Ovary (tissue), 9 donors: Measurements from ENCODE around the gene MADD. TPM values are rescaled to one million over a fixed set of nuclear protein-coding genes. Genes with fewer than 3 reads are reported as not detected.

Experiments used
- DNase-seq, 5 donors: peaks; one replicate each; pipeline ENCODE4 v3.0.0-alpha.2; 2019 to 2020
- H3K27ac ChIP-seq, 2 donors: fragments of 200-600 bp; one replicate each; pipeline versions ENCODE4 v1.5.1 to v1.8.0; 2019 to 2022
- H3K27me3 ChIP-seq: fragments of 200-600 bp; one replicate; pipeline ENCODE4 v1.8.0; 2022
- H3K36me3 ChIP-seq: fragments of 200-600 bp; sonication (generic); one replicate; pipeline ENCODE4 v1.5.1; 2019
- H3K4me1 ChIP-seq: one replicate; pipeline ENCODE4 v1.8.1; 2013; ENCODE audit warnings: mild to moderate bottlenecking, moderate library complexity; ENCODE audit not compliant: insufficient read depth
- H3K4me3 ChIP-seq: fragments of 200-600 bp; sonication (generic); one replicate; pipeline ENCODE4 v1.5.1; 2017
- H3K9me3 ChIP-seq, 2 donors: fragments of 200-600 bp in 1 of 2; sonication (generic) in 1 of 2; one replicate each; pipeline versions ENCODE4 v1.5.1 to v1.8.1; 2013 to 2019; ENCODE audit warnings: mild to moderate bottlenecking in 1 of 2, moderate library complexity in 1 of 2
- EP300 ChIP-seq: sonication (generic); formaldehyde crosslinking; IDR thresholded peaks from one replicate; pipeline ENCODE4 v1.6.1; 2017; ENCODE audit warnings: antibody characterized with exemption
- POLR2A ChIP-seq: fragments of 450-650 bp; IDR thresholded peaks from one replicate; pipeline ENCODE4 v1.6.1; 2017; ENCODE audit warnings: antibody characterized with exemption, mild to moderate bottlenecking, moderate library complexity
- WGBS, 3 donors: extraction: QIAGEN DNeasy Blood & Tissue Kit in 1 of 3; methylation state at CpG; one replicate each; pipeline versions ENCODE4 v1.1.5 to v1.1.7; 2013 to 2017; 5-methylcytosine and 5-hydroxymethylcytosine counted together
- intact Hi-C, 4 donors: fragments of 100-400 bp; cut with DNase I; formaldehyde crosslinking; loops; one replicate each; pipeline versions ENCODE4 v1.11.0 to v1.15.1; 2022 to 2023
- polyA plus RNA-seq, 2 donors: library from polyadenylated mRNA; stranded (reverse); fragments of 200-250 nt in 1 of 2; fragments of 350-450 nt in 1 of 2; fragmentation: Illumina TruSeq in 1 of 2; extraction: RNeasy Lipid Tissue Mini Kit (QIAGEN cat#74804) in 1 of 2; gene quantifications; one replicate each; pipeline ENCODE4 v1.2.3, GENCODE V29; 2013 to 2014
- total RNA-seq, 7 donors: library from RNA; depleted of rRNA in 2 of 7; stranded (reverse); fragments of >200 nt in 2 of 7; fragmentation: NEBNext Ultra II Directional in 3 of 7; extraction: Animal tissue kit (Norgen Biotek cat#: 25700) in 3 of 7; gene quantifications; one replicate each; pipeline versions ENCODE4 v1.1.0 to v1.2.4, GENCODE V29; 2016 to 2023
- TF ChIP-seq, protein P1 (sequence below), 3 donors: fragments of 450-650 bp in 2 of 3; fragments of 200-600 bp in 1 of 3; IDR thresholded peaks; one replicate each; pipeline versions ENCODE4 v1.5.1 to v1.8.0; 2016 to 2022; ENCODE audit warnings: antibody characterized with exemption in 3 of 3, mild to moderate bottlenecking in 1 of 3
- donor health status: DM: no; HTN: no; CAD: no; lungs with moderate emphysema.
- donor health status: DM: no; HTN: no; CAD: no.
- donor health status: Bipolar disorder and iron deficiency.
- donor health status: DM: yes; HTN: yes; CAD: no.
- donor health status: DM: no; HTN: no; CAD: no.
- donor health status: DM: yes; HTN: yes; CAD: no.

MADD gene
- total and polyA plus RNA-seq, 9 donors, result 20.3 to 53.5 (median 35.4) TPM

DNA sequence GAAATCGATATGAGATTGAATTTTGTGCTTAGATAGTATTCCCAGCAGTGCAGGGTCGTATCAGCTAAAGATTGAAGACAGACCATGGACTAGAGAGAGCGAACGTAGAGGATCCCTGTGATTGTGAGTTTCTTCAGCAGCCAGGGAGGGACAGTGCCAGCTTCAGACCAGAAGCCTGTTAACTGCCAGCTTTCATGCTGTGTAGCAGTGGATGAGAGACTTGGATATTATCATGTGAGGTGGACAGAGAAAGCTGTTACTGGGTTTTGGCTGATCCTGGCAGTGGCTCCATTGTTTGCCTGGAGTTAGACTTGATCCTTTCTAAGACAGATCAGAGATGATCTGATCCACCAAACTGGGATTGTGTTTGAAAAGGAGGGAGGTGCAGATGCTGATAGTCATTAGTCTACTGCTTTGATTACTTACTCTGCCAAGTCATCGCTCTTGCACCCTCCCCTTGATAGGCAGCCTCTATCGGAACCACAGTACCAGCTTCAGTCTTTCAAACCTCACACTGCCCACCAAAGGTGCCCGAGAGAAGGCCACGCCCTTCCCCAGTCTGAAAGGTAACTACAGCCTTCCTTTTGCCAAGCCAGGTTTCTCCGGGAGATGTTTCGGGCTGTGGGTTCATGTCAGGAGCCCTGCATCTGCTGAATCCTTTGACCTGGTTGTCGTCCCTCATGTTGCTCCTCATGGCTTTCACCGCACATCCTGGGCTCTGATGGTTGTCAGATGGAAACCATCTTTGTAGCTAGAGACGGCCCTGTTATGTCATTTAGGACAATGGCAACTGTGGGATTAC is 16.2 kb downstream of the MADD start:
- WGBS, 3 donors, result 92% methylated on average over 13 of the region's 13 CpGs
- H3K4me1 ChIP-seq, result no peaks in the 10 kb centered on the region
- H3K4me3 ChIP-seq, result no peak overlapping the region
- TF ChIP-seq, protein P1, sequence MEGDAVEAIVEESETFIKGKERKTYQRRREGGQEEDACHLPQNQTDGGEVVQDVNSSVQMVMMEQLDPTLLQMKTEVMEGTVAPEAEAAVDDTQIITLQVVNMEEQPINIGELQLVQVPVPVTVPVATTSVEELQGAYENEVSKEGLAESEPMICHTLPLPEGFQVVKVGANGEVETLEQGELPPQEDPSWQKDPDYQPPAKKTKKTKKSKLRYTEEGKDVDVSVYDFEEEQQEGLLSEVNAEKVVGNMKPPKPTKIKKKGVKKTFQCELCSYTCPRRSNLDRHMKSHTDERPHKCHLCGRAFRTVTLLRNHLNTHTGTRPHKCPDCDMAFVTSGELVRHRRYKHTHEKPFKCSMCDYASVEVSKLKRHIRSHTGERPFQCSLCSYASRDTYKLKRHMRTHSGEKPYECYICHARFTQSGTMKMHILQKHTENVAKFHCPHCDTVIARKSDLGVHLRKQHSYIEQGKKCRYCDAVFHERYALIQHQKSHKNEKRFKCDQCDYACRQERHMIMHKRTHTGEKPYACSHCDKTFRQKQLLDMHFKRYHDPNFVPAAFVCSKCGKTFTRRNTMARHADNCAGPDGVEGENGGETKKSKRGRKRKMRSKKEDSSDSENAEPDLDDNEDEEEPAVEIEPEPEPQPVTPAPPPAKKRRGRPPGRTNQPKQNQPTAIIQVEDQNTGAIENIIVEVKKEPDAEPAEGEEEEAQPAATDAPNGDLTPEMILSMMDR (IDR thresholded peaks at IDR 0.05), result no peak
- TF ChIP-seq POLR2A (no peak), EP300 (no peak)
- no peaks in the 10 kb centered on the region for H3K36me3 ChIP-seq
- no peaks in the 10 kb centered on the region for H3K9me3 ChIP-seq
- no peaks in the 10 kb centered on the region for H3K27me3 ChIP-seq
- no peak for DNase-seq
- H3K27ac ChIP-seq, result no peak overlapping the region
- intact Hi-C loops, result no loop called here

DNA sequence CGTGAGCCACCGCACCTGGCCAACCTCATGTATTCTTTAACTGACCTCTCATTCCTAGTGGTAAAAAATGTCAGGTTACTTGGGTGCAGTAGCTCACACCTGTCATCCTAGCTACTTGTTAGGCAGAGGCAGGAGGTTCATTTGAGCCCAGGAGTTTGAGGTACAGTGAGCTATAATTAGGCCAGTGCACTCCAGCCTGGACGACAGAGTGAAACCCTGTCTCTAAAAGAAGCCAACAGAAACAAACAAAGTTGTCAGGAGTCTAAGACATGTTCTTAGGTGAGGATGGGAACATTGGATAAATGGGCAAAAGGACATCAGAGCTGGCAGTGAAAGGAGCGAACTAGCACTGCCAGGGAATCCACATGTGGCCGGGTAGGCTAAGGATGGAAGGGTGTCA is 18.1 kb downstream of the MADD start:
- no peak for DNase-seq
- WGBS, 3 donors, result 81 to 87% (median 86%) methylated on average over 5 of the region's 5 CpGs
- intact Hi-C loops, result no loop called here
- H3K27me3 ChIP-seq, result no peaks in the 10 kb centered on the region
- H3K27ac ChIP-seq, result no peak overlapping the region
- no peak for TF ChIP-seq POLR2A
- TF ChIP-seq, protein P1 (IDR thresholded peaks at IDR 0.05), result no peak
- TF ChIP-seq EP300, result no peak
- H3K4me1 ChIP-seq, result no peaks in the 10 kb centered on the region
- no peak overlapping the region for H3K4me3 ChIP-seq
- no peaks in the 10 kb centered on the region for H3K36me3 ChIP-seq
- no peaks in the 10 kb centered on the region for H3K9me3 ChIP-seq

DNA sequence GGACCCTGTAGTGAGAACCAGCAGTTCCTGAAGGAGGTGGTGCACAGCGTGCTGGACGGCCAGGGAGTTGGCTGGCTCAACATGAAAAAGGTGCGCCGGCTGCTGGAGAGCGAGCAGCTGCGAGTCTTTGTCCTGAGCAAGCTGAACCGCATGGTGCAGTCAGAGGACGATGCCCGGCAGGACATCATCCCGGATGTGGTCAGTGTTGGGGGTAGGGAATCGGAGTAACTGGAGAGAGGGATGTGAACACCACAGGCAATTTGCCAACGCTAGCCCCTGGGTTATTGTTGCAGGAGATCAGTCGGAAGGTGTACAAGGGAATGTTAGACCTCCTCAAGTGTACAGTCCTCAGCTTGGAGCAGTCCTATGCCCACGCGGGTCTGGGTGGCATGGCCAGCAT is 19.9 kb downstream of the MADD start:
- no peaks in the 10 kb centered on the region for H3K9me3 ChIP-seq

DNA sequence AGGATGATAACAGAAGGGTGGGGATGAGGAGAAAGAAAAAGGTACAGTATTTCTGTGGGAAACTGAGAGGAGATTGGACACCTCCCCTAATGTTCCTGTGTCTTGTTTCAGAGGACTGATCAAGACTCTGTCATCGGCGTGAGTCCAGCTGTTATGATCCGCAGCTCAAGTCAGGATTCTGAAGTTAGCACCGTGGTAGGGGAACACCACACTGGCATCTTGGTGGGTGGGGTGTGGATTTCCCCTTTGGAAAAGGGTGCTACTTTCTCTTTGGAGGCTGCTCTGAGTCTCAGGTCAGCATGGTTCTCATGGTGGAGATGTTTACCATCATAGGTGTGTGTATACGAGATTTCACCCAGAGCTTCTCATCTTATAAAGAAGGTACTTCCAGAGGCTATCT is 25.5 kb downstream of the MADD start:
- Histone ChIP-seq H3K27me3 (no peaks in the 10 kb centered on the region), H3K27ac (no peak overlapping the region), H3K4me3 (no peak overlapping the region), H3K4me1 (no peaks in the 10 kb centered on the region), H3K36me3 (no peaks in the 10 kb centered on the region), H3K9me3 (peaks cover 0 to 5% of the 10 kb centered on the region in 2 donors)
- DNase-seq, result no peak
- intact Hi-C loops, result no loop called here
- 95 to 96% (median 95%) methylated on average over 5 of the region's 5 CpGs for WGBS, 3 donors
- no peak for TF ChIP-seq POLR2A
- TF ChIP-seq, protein P1 (IDR thresholded peaks at IDR 0.05), result no peak
- TF ChIP-seq EP300, result no peak

More for the DNA sequence above, 19.9 kb downstream of the MADD start:
- H3K4me1 ChIP-seq, result no peaks in the 10 kb centered on the region
- no peak for DNase-seq
- H3K27ac ChIP-seq, result no peak overlapping the region
- H3K4me3 ChIP-seq, result no peak overlapping the region
- no peaks in the 10 kb centered on the region for H3K27me3 ChIP-seq
- TF ChIP-seq POLR2A (no peak), EP300 (no peak)
- TF ChIP-seq, protein P1 (IDR thresholded peaks at IDR 0.05), result no peak
- WGBS, 3 donors, result 90 to 93% (median 92%) methylated on average over 15 of the region's 15 CpGs
- no peaks in the 10 kb centered on the region for H3K36me3 ChIP-seq
- intact Hi-C loops, result no loop called here
